Activated CD4-positive, alpha-beta T cell treated with anti-CD3 and anti-CD28 coated beads, Interleukin-10, Interleukin-2, amounts not matched to agents 100 ng/mL and 50 ng/mL, durations not matched to agents 16 hours and 8 hours (primary cell): Measurements from ENCODE around the gene AZGP1.
"Not testable (repeated sequence)": the region's sequence is repeated elsewhere in the genome, so short reads cannot be mapped to it uniquely, and the experiment has no call there.

Experiments
- DNase-seq: peaks from one replicate; pipeline ENCODE4 v3.0.0-alpha.2; 2020

AZGP1 gene

GRCh38 chr7:99947608-99948007 is 28.2 kb downstream of the AZGP1 start:
- no peak for DNase-seq

GRCh38 chr7:99944497-99945070 is 31.2 kb downstream of the AZGP1 start:
- DNase-seq: no peak

GRCh38 chr7:99943641-99944496 is 32.0 kb downstream of the AZGP1 start:
- DNase-seq: no peak

- no peak for DNase-seq
These were observed 37.5 kb downstream of the AZGP1 start for GRCh38 chr7:99938296-99938695.

GRCh38 chr7:99935009-99935408 is 40.8 kb downstream of the AZGP1 start:
- not testable (repeated sequence) for DNase-seq

- no peak for DNase-seq
These were observed 45.5 kb downstream of the AZGP1 start for GRCh38 chr7:99930376-99930775.

- no peak for DNase-seq
These were observed 46.1 kb downstream of the AZGP1 start for GRCh38 chr7:99929730-99930053.

- DNase-seq: peak; percentile 48
These were observed 46.7 kb downstream of the AZGP1 start, which contains the start of gene GJC3 for GRCh38 chr7:99928994-99929729. Gene GJC3, minus strand, starts transcription at chr7:99929620. Its CDS starts 0 bp downstream, at chr7:99929620.

GRCh38 chr7:99928188-99928587 is 47.6 kb downstream of the AZGP1 start:
- no peak for DNase-seq

GRCh38 chr7:99927536-99927935 is 48.3 kb downstream of the AZGP1 start:
- DNase-seq: no peak

GRCh38 chr7:99926321-99926720 is 49.5 kb downstream of the AZGP1 start:
- DNase-seq: no peak

- DNase-seq: no peak
These were observed 52.6 kb downstream of the AZGP1 start for GRCh38 chr7:99923200-99923599.

GRCh38 chr7:99920149-99920548 is 55.7 kb downstream of the AZGP1 start:
- no peak for DNase-seq

GRCh38 chr7:99919814-99920112 is 56.1 kb downstream of the AZGP1 start:
- no peak for DNase-seq

GRCh38 chr7:99918959-99919813 is 56.6 kb downstream of the AZGP1 start, which contains the start of gene TRIM4:
Gene TRIM4, minus strand, starts transcription at chr7:99919530. Its CDS starts 129 bp downstream, at chr7:99919401.
- peak; percentile 97 for DNase-seq
